Smooth muscle cell (in vitro differentiated cells): ENCODE results near the gene ANP32E. TPM values are rescaled to one million over a fixed set of nuclear protein-coding genes. Genes with fewer than 3 reads are reported as not detected.
A peak's percentile ranks its signal among the peaks of the same experiment; 100 is the strongest.
"Not testable (repeated sequence)": the region's sequence is repeated elsewhere in the genome, so short reads cannot be mapped to it uniquely, and the experiment has no call there.

ENCODE experiments used
- DNase-seq: peaks from one replicate; lab custom pipeline; 2025; ENCODE audit not compliant: unreplicated experiment; lab: John Stamatoyannopoulos, UW
- H2AFZ ChIP-seq: fragments of 200-600 bp; sonication (generic); 2 replicates; pipeline ENCODE4 v1.6.0; 2016; ENCODE audit warnings: antibody characterized with exemption, low read depth, mild to moderate bottlenecking
- H3F3A ChIP-seq: fragments of 200-600 bp; sonication (generic); 2 replicates; pipeline ENCODE4 v1.6.0; 2017; ENCODE audit warnings: antibody characterized with exemption, low read depth
- H3K27ac ChIP-seq: fragments of 200-600 bp; sonication (generic); 2 replicates; pipeline ENCODE4 v1.5.1; 2016; ENCODE audit warnings: low read depth, mild to moderate bottlenecking
- H3K27me3 ChIP-seq: fragments of 200-600 bp; sonication (generic); 2 replicates; pipeline ENCODE4 v1.6.1; 2016; ENCODE audit warnings: low read depth, mild to moderate bottlenecking
- H3K36me3 ChIP-seq: fragments of 200-600 bp; sonication (generic); 2 replicates; pipeline ENCODE4 v1.5.1; 2016; ENCODE audit warnings: low read depth
- H3K4me1 ChIP-seq: fragments of 200-600 bp; sonication (generic); 2 replicates; pipeline ENCODE4 v1.5.1; 2016; ENCODE audit warnings: low read depth
- H3K4me2 ChIP-seq: fragments of 200-600 bp; sonication (generic); 2 replicates; pipeline ENCODE4 v1.6.0; 2016; ENCODE audit warnings: mild to moderate bottlenecking
- H3K4me3 ChIP-seq: fragments of 200-600 bp; sonication (generic); 2 replicates; pipeline ENCODE4 v1.5.1; 2016; ENCODE audit warnings: mild to moderate bottlenecking
- H3K79me2 ChIP-seq: fragments of 200-600 bp; sonication (generic); 2 replicates; pipeline ENCODE4 v1.6.0; 2016; ENCODE audit warnings: low read depth, mild to moderate bottlenecking
- H3K9ac ChIP-seq: fragments of 200-600 bp; sonication (generic); 2 replicates; pipeline ENCODE4 v1.6.0; 2016; ENCODE audit warnings: low read depth
- H3K9me3 ChIP-seq: fragments of 200-600 bp; sonication (generic); replicated peaks from 2 replicates; pipeline ENCODE4 v1.5.1; 2016; ENCODE audit warnings: low read depth
- H4K20me1 ChIP-seq: fragments of 200-600 bp; sonication (generic); 2 replicates; pipeline ENCODE4 v1.6.0; 2016; ENCODE audit warnings: low read depth
- WGBS: methylation state at CpG from one replicate; pipeline ENCODE4 v1.1.7; 2016; ENCODE audit warnings: low lambda C conversion rate; 5-methylcytosine and 5-hydroxymethylcytosine counted together
- polyA plus RNA-seq: library from polyadenylated mRNA; unstranded; fragments of >200 nt; fragmentation: Nextera tagmentation; extraction: Ambion mirVana; gene quantifications from 2 replicates; pipeline ENCODE4 v1.2.1, GENCODE V29; 2016
- total RNA-seq: library from RNA; depleted of rRNA; stranded (reverse); fragments of >200 nt; gene quantifications from 2 replicates; pipeline ENCODE4 v1.2.3, GENCODE V29; 2014
- TF ChIP-seq, protein P1 (sequence below): fragments of 200-600 bp; sonication (generic); IDR thresholded peaks from 2 replicates; pipeline ENCODE4 v1.5.1; 2017; ENCODE audit warnings: borderline replicate concordance, mild to moderate bottlenecking, antibody characterized with exemption; ENCODE audit not compliant: insufficient read depth, poor library complexity, severe bottlenecking

Gene ANP32E
- total and polyA plus RNA-seq, 2 experiments from 2014 or later = 25.0 to 36.5 TPM

DNA sequence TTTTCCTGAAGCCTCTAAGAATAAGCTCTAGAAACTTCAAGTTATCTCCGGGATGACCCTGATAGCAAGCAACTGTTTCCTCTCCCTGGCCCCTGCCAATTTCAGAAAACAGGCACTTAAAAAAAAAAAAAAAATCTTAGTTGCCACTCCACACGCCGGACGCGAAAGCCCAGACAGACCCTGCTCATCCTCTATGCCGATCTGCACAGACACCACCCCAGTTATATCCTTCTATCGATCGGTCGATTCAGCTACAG, 1.7 kb downstream of the ANP32E start:
- TF ChIP-seq, protein P1, sequence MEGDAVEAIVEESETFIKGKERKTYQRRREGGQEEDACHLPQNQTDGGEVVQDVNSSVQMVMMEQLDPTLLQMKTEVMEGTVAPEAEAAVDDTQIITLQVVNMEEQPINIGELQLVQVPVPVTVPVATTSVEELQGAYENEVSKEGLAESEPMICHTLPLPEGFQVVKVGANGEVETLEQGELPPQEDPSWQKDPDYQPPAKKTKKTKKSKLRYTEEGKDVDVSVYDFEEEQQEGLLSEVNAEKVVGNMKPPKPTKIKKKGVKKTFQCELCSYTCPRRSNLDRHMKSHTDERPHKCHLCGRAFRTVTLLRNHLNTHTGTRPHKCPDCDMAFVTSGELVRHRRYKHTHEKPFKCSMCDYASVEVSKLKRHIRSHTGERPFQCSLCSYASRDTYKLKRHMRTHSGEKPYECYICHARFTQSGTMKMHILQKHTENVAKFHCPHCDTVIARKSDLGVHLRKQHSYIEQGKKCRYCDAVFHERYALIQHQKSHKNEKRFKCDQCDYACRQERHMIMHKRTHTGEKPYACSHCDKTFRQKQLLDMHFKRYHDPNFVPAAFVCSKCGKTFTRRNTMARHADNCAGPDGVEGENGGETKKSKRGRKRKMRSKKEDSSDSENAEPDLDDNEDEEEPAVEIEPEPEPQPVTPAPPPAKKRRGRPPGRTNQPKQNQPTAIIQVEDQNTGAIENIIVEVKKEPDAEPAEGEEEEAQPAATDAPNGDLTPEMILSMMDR = no peak
- Histone ChIP-seq H3K79me2 (peaks cover 52% of the 10 kb centered on the region), H3K9ac (peak overlapping the region; percentile 81), H3K4me1 (peaks cover 14% of the 10 kb centered on the region), H3K27me3 (no peaks in the 10 kb centered on the region), H3K4me3 (peak overlapping the region; percentile 82), H2AFZ (peak overlapping the region; percentile 77), H3K27ac (peak overlapping the region; percentile 68), H3F3A (peaks cover 7% of the 10 kb centered on the region), H4K20me1 (peaks cover 13% of the 10 kb centered on the region), H3K9me3 (no peaks in the 10 kb centered on the region), H3K36me3 (no peaks in the 10 kb centered on the region), H3K4me2 (peak overlapping the region; percentile 90)
- WGBS = under 1% methylated on average over 9 of the region's 9 CpGs
- no peak for DNase-seq

DNA sequence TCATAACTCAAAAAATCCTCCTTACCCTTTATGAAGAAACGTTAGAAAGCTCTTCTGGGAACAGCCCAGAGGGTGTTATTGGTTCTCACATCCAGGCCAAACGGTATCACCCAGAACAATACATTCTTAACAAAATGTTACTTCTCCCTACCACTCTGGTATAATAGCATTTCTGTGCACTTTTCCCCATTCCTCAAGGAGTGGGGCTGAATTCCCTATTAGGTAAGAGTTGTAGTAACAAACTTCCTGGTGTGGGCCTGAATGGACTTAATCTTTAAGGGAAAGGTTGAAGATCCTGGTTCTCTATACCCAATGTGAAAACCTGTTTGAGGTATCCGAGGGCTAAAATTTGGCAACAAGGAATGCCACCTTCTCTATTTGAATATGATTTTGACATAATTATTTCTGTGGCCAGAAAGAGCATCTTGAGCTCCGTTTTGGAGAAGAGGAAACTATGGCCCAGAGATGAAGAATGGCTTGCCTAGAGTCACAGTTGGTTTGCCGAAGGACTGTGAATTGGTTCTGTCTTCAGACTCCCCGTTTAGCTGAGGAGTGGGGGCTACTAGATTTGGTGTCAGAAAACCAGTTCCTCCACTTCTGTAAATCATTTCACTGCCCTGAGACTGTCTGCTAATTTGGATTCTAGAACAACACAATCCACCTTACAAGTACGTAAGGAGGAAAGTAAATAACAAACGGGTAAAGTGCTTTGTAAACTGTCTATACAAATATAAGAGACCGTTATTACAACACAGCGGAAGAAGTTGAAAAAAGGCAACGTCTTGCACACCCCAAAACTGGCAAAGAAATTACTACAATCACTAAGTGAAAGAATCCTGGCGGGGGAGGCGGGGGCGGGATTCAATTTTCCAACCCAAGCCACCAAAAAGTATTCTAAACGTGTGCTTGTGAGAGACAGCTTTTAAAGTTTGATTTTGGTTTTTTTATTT, 2.3 kb downstream of the ANP32E start:
- peaks cover 14% of the 10 kb centered on the region for H3K4me1 ChIP-seq
- WGBS = 34% methylated on average over 15 of the region's 15 CpGs
- H3K36me3 ChIP-seq = no peaks in the 10 kb centered on the region
- peak overlapping the region; percentile 81 for H3K9ac ChIP-seq
- H2AFZ ChIP-seq = peak overlapping the region; percentile 77
- peaks cover 7% of the 10 kb centered on the region for H3F3A ChIP-seq
- peaks cover 13% of the 10 kb centered on the region for H4K20me1 ChIP-seq
- peak overlapping the region; percentile 90 for H3K4me2 ChIP-seq
- peak overlapping the region; percentile 82 for H3K4me3 ChIP-seq
- no peak for DNase-seq
- H3K27me3 ChIP-seq = no peaks in the 10 kb centered on the region
- H3K27ac ChIP-seq = peak overlapping the region; percentile 68
- TF ChIP-seq, protein P1 = no peak
- no peaks in the 10 kb centered on the region for H3K9me3 ChIP-seq
- peaks cover 52% of the 10 kb centered on the region for H3K79me2 ChIP-seq

DNA sequence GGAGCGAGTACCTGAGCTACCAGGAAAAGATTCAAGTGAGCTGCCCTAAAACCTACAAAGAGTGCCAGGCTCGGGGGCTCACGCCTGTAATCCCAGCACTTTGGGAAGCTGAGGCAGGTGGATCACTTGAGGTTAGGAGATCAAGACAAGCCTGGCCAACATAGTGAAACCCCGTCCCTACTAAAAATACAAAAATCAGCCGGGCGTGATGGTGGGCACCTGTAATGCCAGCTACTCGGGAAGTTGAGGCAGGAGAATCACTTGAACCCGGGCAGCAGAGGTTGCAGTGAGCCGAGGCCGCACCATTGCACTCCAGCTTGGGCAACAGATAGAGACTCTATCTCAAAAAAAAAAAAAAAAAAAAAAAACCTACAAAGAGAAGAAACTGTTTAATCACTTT, 3.0 kb downstream of the ANP32E start:
- WGBS = 93% methylated on average over 10 of the region's 10 CpGs
- not testable (repeated sequence) for H3F3A ChIP-seq, H3K36me3 ChIP-seq, H3K4me3 ChIP-seq, H3K27me3 ChIP-seq, H3K9me3 ChIP-seq, H3K4me2 ChIP-seq, H3K9ac ChIP-seq, DNase-seq, H2AFZ ChIP-seq, H3K27ac ChIP-seq
- peaks cover 13% of the 10 kb centered on the region for H4K20me1 ChIP-seq
- H3K79me2 ChIP-seq = peaks cover 52% of the 10 kb centered on the region
- peaks cover 14% of the 10 kb centered on the region for H3K4me1 ChIP-seq

DNA sequence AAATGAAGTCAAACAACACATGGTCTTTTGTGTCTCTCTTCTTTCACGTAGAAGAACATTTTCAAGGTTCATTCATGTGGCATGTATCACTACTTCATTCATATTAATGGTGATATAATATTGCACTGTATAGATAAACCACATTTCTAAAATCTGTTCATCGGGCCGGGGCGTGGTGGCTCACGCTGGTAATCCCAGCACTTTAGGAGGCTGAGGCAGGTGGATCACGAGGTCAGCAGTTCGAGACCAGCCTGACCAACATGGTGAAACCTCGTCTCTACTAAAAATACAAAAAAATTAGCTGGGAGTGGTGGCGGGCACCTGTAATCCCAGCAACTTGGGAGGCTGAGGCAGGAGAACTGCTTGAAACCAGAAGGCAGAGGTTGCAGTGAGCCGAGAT, 7.7 kb downstream of the ANP32E start:
- H3K9ac ChIP-seq, H4K20me1 ChIP-seq, H3K4me3 ChIP-seq, H2AFZ ChIP-seq, H3K9me3 ChIP-seq, DNase-seq, H3F3A ChIP-seq, H3K4me2 ChIP-seq, H3K27me3 ChIP-seq, H3K27ac ChIP-seq, H3K4me1 ChIP-seq: not testable (repeated sequence)
- Histone ChIP-seq H3K79me2 (peaks cover 30% of the 10 kb centered on the region), H3K36me3 (peaks cover 11% of the 10 kb centered on the region)
- WGBS = 96% methylated on average over 10 of the region's 10 CpGs
